ENCODE data around the gene ZHX3. TPM values are rescaled to one million over a fixed set of nuclear protein-coding genes. Genes with fewer than 3 reads are reported as not detected.

The ZHX3 gene
- total RNA-seq, 1 experiment from 2014 or later = 22.1 TPM

- DNase-seq (ENCODE audit: low read depth) = no peak
These were observed 36.0 kb upstream of the ZHX3 start for GRCh38 chr20:41353530-41353929.

GRCh38 chr20:41352666-41353065 lies 35.1 kb upstream of the ZHX3 start:
- no peak for DNase-seq (ENCODE audit: low read depth)

- DNase-seq (ENCODE audit: low read depth) = no peak
These were observed 34.6 kb upstream of the ZHX3 start for GRCh38 chr20:41352106-41352505.

- DNase-seq (ENCODE audit: low read depth) = no peak
These were observed 33.0 kb upstream of the ZHX3 start for GRCh38 chr20:41350408-41350962.

GRCh38 chr20:41349943-41350342 lies 32.4 kb upstream of the ZHX3 start:
- no peak for DNase-seq (ENCODE audit: low read depth)

GRCh38 chr20:41349266-41349665 lies 31.7 kb upstream of the ZHX3 start:
- DNase-seq (ENCODE audit: low read depth) = no peak

GRCh38 chr20:41348430-41349172 lies 31.1 kb upstream of the ZHX3 start:
- DNase-seq (ENCODE audit: low read depth) = no peak

- no peak for DNase-seq (ENCODE audit: low read depth)
These were observed 30.2 kb upstream of the ZHX3 start for GRCh38 chr20:41347523-41348429.

GRCh38 chr20:41345729-41346067 lies 28.2 kb upstream of the ZHX3 start:
- DNase-seq (ENCODE audit: low read depth) = no peak

- DNase-seq (ENCODE audit: low read depth) = peak; percentile 26
These were observed 27.6 kb upstream of the ZHX3 start for GRCh38 chr20:41344938-41345728.

GRCh38 chr20:41344477-41344876 lies 26.9 kb upstream of the ZHX3 start:
- DNase-seq (ENCODE audit: low read depth) = no peak

- no peak for DNase-seq (ENCODE audit: low read depth)
These were observed 25.2 kb upstream of the ZHX3 start for GRCh38 chr20:41342474-41343464.

GRCh38 chr20:41340327-41341055 lies 23.0 kb upstream of the ZHX3 start, which contains the start of gene LPIN3:
Gene LPIN3, plus strand, starts transcription at chr20:41340821. Its CDS starts 4,983 bp downstream, at chr20:41345804.
- peak; percentile 91 for DNase-seq (ENCODE audit: low read depth)

- DNase-seq (ENCODE audit: low read depth) = peak; percentile 69
These were observed 22.4 kb upstream of the ZHX3 start for GRCh38 chr20:41339957-41340326.

- no peak for DNase-seq (ENCODE audit: low read depth)
These were observed 19.4 kb upstream of the ZHX3 start for GRCh38 chr20:41336711-41337492.

- DNase-seq (ENCODE audit: low read depth) = no peak
These were observed 18.1 kb upstream of the ZHX3 start for GRCh38 chr20:41335591-41335990.

- DNase-seq (ENCODE audit: low read depth) = no peak
These were observed 17.2 kb upstream of the ZHX3 start for GRCh38 chr20:41334443-41335421.

GRCh38 chr20:41334036-41334435 lies 16.5 kb upstream of the ZHX3 start:
- DNase-seq (ENCODE audit: low read depth) = no peak
